Activated naive CD4-positive, alpha-beta T cell treated with anti-CD3 and anti-CD28 coated beads, Interleukin-2, amount 50 U/mL, for 72 hours (primary cell): ENCODE data around the gene CTNNA3. TPM values are rescaled to one million over a fixed set of nuclear protein-coding genes. Genes with fewer than 3 reads are reported as not detected.

Experiments used
- ATAC-seq, 2 donors: fragments of 150-1000 bp; cut with Tn5 transposase; 2 replicates each; pipeline ENCODE4 v1.10.0; 2021; ENCODE audit warnings: mild to moderate bottlenecking in 2 of 2, moderate library complexity in 2 of 2
- DNase-seq, 2 donors: peaks; one replicate each; pipeline ENCODE4 v3.0.0; 2021 to 2022; ENCODE audit warnings: low spot score in 2 of 2
- H3K27ac Mint-ChIP-seq, 2 donors: one replicate each; pipeline ENCODE4 v1.8.0; 2022; ENCODE audit warnings: mild to moderate bottlenecking in 2 of 2, mixed read lengths in 2 of 2
- H3K36me3 Mint-ChIP-seq, 2 donors: one replicate each; pipeline ENCODE4 v1.8.0; 2022; ENCODE audit warnings: mixed read lengths in 2 of 2
- H3K9me3 Mint-ChIP-seq, 2 donors: one replicate each; pipeline ENCODE4 v1.8.0; 2022; ENCODE audit warnings: mixed read lengths in 2 of 2
- total RNA-seq, 2 donors: library from RNA; stranded (reverse); gene quantifications; one replicate each; pipeline ENCODE4 v1.2.3, GENCODE V29; 2022

Gene CTNNA3
- total RNA-seq, 2 donors from 2014 or later: 0.30 to 0.39 TPM

GRCh38 chr10:66627156-66627555, 1068.8 kb downstream of the CTNNA3 start:
- no peak for ATAC-seq
- no peak for DNase-seq
- H3K27ac Mint-ChIP-seq: no peak overlapping the region
- H3K36me3 Mint-ChIP-seq: no peaks in the 10 kb centered on the region
- H3K9me3 Mint-ChIP-seq: peaks cover 6 to 13% of the 10 kb centered on the region in 2 donors

- H3K27ac Mint-ChIP-seq: no peak overlapping the region
- ATAC-seq (no peak), DNase-seq (no peak)
- H3K9me3 Mint-ChIP-seq: peaks cover 6 to 13% of the 10 kb centered on the region in 2 donors
- H3K36me3 Mint-ChIP-seq: no peaks in the 10 kb centered on the region
Observed at GRCh38 chr10:66625709-66626590, 1070.0 kb downstream of the CTNNA3 start.

DNA sequence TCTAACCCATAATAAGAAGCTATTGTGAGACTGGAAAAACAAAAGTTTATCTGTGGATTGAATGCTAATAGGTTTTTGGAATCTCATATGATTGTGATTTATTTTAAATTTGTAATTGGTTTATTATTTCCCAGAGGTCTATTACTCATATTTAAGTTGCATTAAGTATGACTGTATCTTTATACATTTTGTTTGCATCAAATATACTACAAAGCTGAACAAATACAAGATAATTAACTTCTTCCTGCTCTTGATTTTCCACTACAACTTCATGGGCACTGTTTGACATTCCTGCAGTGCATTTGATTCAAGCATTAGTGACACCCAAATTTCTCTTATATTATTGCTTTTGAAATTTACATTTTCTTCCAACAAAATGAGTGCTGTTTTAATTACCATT, 1073.9 kb downstream of the CTNNA3 start:
- no peak overlapping the region for H3K27ac Mint-ChIP-seq
- no peaks in the 10 kb centered on the region for H3K36me3 Mint-ChIP-seq
- ATAC-seq (no peak), DNase-seq (no peak)
- peaks cover 0 to 4% of the 10 kb centered on the region in 2 donors for H3K9me3 Mint-ChIP-seq

DNA sequence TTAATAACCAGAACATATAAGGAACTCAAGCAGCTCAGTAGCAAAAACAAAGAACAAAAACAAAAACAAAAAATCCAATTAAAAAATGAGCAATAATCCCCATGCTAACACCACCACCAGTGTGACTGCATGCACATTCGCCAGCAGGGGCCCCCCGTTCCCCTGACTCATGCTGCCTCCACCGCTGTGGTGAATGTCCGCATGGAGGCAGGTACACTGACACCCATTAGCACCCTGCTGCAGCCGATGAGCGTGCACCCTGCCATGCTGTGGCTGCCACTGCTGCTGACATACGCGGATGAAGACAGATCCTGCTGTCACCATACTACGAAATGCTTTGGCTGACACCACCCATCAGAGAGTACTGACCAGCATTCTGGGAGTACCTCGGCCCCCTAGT, 1091.8 kb downstream of the CTNNA3 start:
- no peak overlapping the region for H3K27ac Mint-ChIP-seq
- ATAC-seq (no peak), DNase-seq (no peak)
- H3K9me3 Mint-ChIP-seq: peaks cover 30 to 37% of the 10 kb centered on the region in 2 donors
- H3K36me3 Mint-ChIP-seq: peaks cover 0 to 23% of the 10 kb centered on the region in 2 donors

- Mint-ChIP-seq H3K36me3 (no peaks in the 10 kb centered on the region), H3K9me3 (peaks cover 11 to 30% of the 10 kb centered on the region in 2 donors), H3K27ac (no peak overlapping the region)
- no peak for ATAC-seq
- no peak for DNase-seq
Observed at GRCh38 chr10:66591865-66592264, 1104.1 kb downstream of the CTNNA3 start.

- ATAC-seq (no peak), DNase-seq (no peak)
- Mint-ChIP-seq H3K36me3 (no peaks in the 10 kb centered on the region), H3K27ac (no peak overlapping the region), H3K9me3 (peaks cover 0 to 22% of the 10 kb centered on the region in 2 donors)
Observed at GRCh38 chr10:66587680-66588050, 1108.3 kb downstream of the CTNNA3 start.

DNA sequence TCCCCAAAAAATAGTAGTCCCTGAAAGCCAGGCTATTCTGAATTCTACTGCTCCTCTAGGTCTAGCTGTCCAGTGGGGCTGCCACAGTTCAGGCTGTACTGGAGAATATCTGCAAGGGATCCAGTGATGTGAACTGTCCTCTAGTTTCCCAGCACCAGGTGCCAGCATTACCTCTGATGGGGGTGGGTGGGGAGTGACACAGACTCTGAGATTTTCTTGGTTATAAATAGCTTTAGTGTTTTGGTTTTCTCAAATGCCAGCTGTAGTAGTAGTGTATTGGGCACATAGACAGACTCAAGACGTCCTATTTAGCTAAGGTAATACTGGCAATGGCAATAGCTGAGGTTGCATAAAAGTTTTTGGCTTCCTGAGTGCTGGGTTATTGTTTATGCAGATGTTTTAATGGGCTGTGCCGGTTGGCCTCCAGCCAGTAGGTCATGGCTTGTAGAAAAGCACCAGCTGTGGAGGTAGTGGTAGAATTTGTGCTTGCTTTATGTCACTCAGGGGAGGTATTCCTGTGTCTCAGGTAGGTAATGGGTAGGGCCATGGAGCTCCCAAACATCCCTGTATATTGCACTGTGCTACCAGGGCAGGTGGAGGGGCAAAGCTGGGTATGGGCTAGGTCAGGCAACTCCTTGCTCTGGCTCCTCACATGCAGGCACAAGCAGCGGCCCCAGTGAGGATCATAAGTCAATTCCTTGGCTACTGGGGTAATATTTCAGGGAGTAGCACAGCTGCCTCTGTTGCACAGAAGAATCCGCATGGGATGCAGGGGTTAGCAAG, 1108.9 kb downstream of the CTNNA3 start:
- no peak for DNase-seq
- no peak overlapping the region for H3K27ac Mint-ChIP-seq
- no peaks in the 10 kb centered on the region for H3K36me3 Mint-ChIP-seq
- peaks cover 0 to 17% of the 10 kb centered on the region in 2 donors for H3K9me3 Mint-ChIP-seq
- no peak for ATAC-seq

DNA sequence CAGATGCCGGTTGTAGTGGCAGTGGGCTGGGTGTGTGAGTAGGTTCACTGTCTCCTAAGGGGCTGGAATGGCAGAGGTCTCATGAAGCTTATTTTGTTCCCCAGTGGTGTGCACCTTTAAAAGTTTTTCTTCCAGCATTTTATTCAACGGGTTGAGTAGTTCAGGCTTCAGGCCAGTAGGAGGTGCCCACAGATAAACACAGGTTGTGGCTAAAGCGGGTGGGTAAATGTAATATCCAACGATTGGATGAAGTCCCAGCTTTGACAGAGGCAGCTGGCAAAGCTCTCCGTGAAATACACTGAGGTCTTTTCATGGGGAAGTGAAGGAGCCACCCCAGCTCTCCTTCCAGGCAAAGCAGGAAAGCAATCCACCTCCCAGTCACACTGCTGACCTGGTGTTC, 1109.9 kb downstream of the CTNNA3 start:
- ATAC-seq: no peak
- no peak for DNase-seq
- Mint-ChIP-seq H3K27ac (no peak overlapping the region), H3K36me3 (no peaks in the 10 kb centered on the region), H3K9me3 (peaks cover 0 to 17% of the 10 kb centered on the region in 2 donors)

- no peaks in the 10 kb centered on the region for H3K36me3 Mint-ChIP-seq
- H3K9me3 Mint-ChIP-seq: peaks cover 4 to 9% of the 10 kb centered on the region in 2 donors
- DNase-seq (no peak), ATAC-seq (no peak)
- no peak overlapping the region for H3K27ac Mint-ChIP-seq
Observed at GRCh38 chr10:66575251-66575855, 1120.6 kb downstream of the CTNNA3 start.

DNA sequence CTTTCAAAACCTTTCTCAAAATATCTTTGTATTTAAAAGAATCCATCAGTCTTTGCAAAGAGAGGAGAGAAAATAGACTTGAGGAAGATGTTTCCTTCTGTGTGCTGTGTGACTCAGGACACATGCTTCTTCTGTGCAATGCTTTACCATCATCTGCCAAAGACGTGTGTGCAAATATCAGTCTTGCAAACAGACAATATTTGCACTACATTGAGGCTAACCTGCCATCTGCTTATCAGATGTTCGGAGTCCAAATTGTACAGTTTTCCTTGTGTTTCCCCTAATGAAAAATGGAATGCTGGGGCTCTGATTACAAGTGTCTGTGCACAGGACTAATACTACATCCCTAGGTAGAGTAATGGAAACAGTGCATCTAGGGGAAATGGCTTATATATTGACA, 1123.3 kb downstream of the CTNNA3 start:
- Mint-ChIP-seq H3K27ac (no peak overlapping the region), H3K36me3 (no peaks in the 10 kb centered on the region), H3K9me3 (peaks cover 7 to 9% of the 10 kb centered on the region in 2 donors)
- no peak for DNase-seq
- no peak for ATAC-seq

DNA sequence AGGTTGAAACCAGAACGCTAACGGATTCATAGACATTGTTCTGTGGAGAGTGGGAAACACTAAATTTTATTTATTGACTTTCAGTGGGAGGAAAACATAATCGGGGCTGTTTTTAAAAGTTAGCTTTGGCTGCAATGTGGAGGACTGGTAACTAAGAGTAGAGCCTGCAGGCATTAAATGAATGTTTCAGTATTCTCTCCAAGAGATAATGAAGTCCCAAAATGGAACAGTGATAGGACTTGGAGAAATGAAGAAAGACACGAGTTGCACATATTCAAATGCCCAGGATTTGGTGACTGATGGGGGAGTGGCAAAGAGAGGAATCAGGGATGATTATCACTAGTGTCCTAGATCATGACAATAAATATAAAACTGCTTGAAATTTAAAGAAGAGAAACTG, 1130.0 kb downstream of the CTNNA3 start:
- H3K27ac Mint-ChIP-seq: no peak overlapping the region
- ATAC-seq (no peak), DNase-seq (no peak)
- no peaks in the 10 kb centered on the region for H3K36me3 Mint-ChIP-seq
- peaks cover 0 to 14% of the 10 kb centered on the region in 2 donors for H3K9me3 Mint-ChIP-seq

DNA sequence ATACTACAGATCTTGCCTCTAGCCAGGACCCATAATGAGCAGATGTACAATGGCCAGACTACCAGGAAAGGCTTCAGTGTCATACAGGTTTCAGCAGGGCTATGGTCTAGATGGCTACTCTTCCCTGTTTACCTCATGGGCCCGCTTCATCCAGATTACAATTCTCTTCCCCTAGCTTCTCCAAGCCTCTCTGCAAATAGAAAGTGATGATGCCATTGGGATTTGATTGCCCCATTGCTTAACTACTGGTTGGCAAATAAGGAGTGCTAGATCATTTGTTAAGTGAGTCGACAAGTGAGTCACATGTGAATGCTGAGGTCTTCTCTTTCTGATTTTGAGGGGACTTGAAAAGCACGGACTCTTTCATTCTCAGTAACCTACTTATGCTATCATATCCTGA, 1131.7 kb downstream of the CTNNA3 start:
- Mint-ChIP-seq H3K36me3 (no peaks in the 10 kb centered on the region), H3K9me3 (peaks cover 0 to 14% of the 10 kb centered on the region in 2 donors), H3K27ac (no peak overlapping the region)
- no peak for DNase-seq
- no peak for ATAC-seq

DNA sequence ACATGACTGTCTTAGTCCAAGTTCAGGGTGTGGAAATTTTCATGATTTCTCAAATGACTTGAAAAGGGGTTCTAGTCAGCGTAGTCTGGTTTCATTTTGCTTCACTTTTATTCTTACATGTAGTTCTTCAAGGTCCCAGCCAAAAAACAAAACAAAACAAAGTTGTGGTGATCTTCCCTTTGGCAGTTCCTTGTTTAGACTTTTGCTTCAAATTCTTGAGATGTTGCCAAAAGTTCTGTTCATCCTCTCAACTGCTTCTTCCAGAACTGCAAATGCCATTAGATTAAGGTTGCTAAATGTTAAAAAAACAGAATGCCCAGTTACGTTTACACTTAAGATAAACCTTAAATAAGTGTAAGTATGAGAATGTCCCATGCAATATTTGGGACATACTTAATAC, 1140.9 kb downstream of the CTNNA3 start:
- ATAC-seq: no peak
- H3K36me3 Mint-ChIP-seq: no peaks in the 10 kb centered on the region
- H3K9me3 Mint-ChIP-seq: peaks cover 9% of the 10 kb centered on the region in 2 donors
- H3K27ac Mint-ChIP-seq: no peak overlapping the region
- no peak for DNase-seq

GRCh38 chr10:66552331-66552730, 1143.7 kb downstream of the CTNNA3 start:
- Mint-ChIP-seq H3K36me3 (no peaks in the 10 kb centered on the region), H3K27ac (no peak overlapping the region), H3K9me3 (peaks cover 13 to 14% of the 10 kb centered on the region in 2 donors)
- DNase-seq: no peak
- ATAC-seq: no peak

DNA sequence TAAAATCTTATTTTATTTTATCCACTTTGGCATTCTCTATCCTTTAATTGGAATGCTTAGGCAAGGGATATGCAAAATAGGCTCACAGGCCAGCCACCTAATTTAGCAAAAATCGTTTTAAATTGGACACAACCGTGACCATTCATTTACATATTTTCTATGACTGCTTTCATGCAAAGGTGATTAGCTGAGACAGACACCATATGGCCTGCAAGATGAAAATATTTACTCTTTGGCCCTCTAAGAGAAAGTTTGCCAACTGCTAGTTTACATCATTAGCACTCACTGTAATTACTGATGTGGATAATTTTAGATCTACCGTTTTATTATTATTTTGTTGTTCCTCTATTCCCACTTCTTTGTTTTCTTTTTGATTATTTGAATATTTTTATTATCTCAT, 1145.6 kb downstream of the CTNNA3 start:
- no peaks in the 10 kb centered on the region for H3K36me3 Mint-ChIP-seq
- no peak for DNase-seq
- peaks cover 9 to 18% of the 10 kb centered on the region in 2 donors for H3K9me3 Mint-ChIP-seq

GRCh38 chr10:66538908-66539307, 1157.1 kb downstream of the CTNNA3 start:
- no peak for DNase-seq
- peaks cover 0 to 7% of the 10 kb centered on the region in 2 donors for H3K36me3 Mint-ChIP-seq
- H3K9me3 Mint-ChIP-seq: peaks cover 3 to 12% of the 10 kb centered on the region in 2 donors
- ATAC-seq: no peak
- H3K27ac Mint-ChIP-seq: peak overlapping the region in 1 of 2 donors; percentile 76

More for the DNA sequence above, 1145.6 kb downstream of the CTNNA3 start:
- no peak for ATAC-seq
- no peak overlapping the region for H3K27ac Mint-ChIP-seq

DNA sequence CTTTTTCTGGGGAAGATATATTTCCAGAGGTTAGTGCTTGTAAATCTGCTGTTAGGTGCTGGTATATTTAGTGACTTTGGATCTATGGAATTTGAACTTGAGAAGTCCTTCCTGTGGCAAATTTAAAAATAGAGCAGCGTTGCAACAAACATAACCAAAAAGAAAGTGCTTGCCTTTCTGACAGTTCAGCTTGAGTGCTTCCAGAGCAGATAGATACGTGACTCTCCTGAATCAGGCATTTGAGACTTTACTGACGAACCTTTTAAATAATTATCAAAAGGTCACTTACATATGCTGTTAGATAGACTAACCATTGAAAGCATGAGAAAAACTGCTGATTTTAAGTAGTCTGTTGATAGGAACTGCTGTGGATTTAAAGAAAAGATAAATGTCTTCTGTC, 1157.6 kb downstream of the CTNNA3 start:
- no peak for ATAC-seq

More for the DNA sequence above, 1157.6 kb downstream of the CTNNA3 start:
- Mint-ChIP-seq H3K27ac (no peak overlapping the region), H3K36me3 (peaks cover 0 to 7% of the 10 kb centered on the region in 2 donors), H3K9me3 (peaks cover 3 to 14% of the 10 kb centered on the region in 2 donors)
- no peak for DNase-seq
